Effector memory CD8-positive, alpha-beta T cell (primary cell): ENCODE results near the gene PLPP2.

Experiments
- ATAC-seq: fragments of 150-1000 bp; cut with Tn5 transposase; replicated peaks from 2 replicates; pipeline ENCODE4 v1.10.0; 2021; ENCODE audit warnings: mild to moderate bottlenecking, moderate library complexity
- DNase-seq, 3 experiments: peaks; one replicate each; pipeline ENCODE4 v3.0.0; 2021
- H3K27ac Mint-ChIP-seq, 2 donors: one replicate each; pipeline ENCODE4 v1.8.0; 2022; ENCODE audit warnings: mild to moderate bottlenecking in 2 of 2, mixed read lengths in 2 of 2, moderate library complexity in 2 of 2
- H3K27me3 Mint-ChIP-seq, 2 donors: one replicate each; pipeline ENCODE4 v1.8.0; 2022; ENCODE audit warnings: mixed read lengths in 2 of 2
- H3K36me3 Mint-ChIP-seq: one replicate; pipeline ENCODE4 v1.8.0; 2022; ENCODE audit warnings: mild to moderate bottlenecking, moderate library complexity, mixed read lengths; ENCODE audit not compliant: insufficient read depth
- H3K4me1 Mint-ChIP-seq, 2 donors: one replicate each; pipeline ENCODE4 v1.8.0; 2022; ENCODE audit warnings: low read depth in 2 of 2, mixed read lengths in 2 of 2
- H3K4me3 Mint-ChIP-seq, 2 donors: one replicate each; pipeline ENCODE4 v1.8.0; 2022; ENCODE audit warnings: mild to moderate bottlenecking in 2 of 2, mixed read lengths in 2 of 2, moderate library complexity in 2 of 2
- H3K9me3 Mint-ChIP-seq, 2 donors: one replicate each; pipeline ENCODE4 v1.8.0; 2022; ENCODE audit warnings: mixed read lengths in 2 of 2

PLPP2 gene

GRCh38 chr19:293436-294110 lies 2.4 kb upstream of the PLPP2 start:
- Mint-ChIP-seq H3K4me3 (peak overlapping the region in 1 of 2 donors; percentile 21), H3K9me3 (no peaks in the 10 kb centered on the region), H3K27me3 (peaks cover 53 to 70% of the 10 kb centered on the region in 2 donors), H3K27ac (no peak overlapping the region), H3K4me1 (peaks cover 5 to 13% of the 10 kb centered on the region in 2 donors), H3K36me3 (peaks cover 11% of the 10 kb centered on the region)
- DNase-seq (no peak), ATAC-seq (no peak)

GRCh38 chr19:292951-293350 lies 1.7 kb upstream of the PLPP2 start:
- Mint-ChIP-seq H3K27me3 (peaks cover 59 to 76% of the 10 kb centered on the region in 2 donors), H3K4me1 (peaks cover 5 to 13% of the 10 kb centered on the region in 2 donors), H3K9me3 (no peaks in the 10 kb centered on the region), H3K36me3 (peaks cover 11% of the 10 kb centered on the region), H3K4me3 (no peak overlapping the region), H3K27ac (no peak overlapping the region)
- no peak for ATAC-seq
- no peak for DNase-seq

GRCh38 chr19:292281-292884 lies 1.2 kb upstream of the PLPP2 start:
- ATAC-seq (no peak), DNase-seq (no peak)
- Mint-ChIP-seq H3K4me1 (peaks cover 5 to 13% of the 10 kb centered on the region in 2 donors), H3K27ac (no peak overlapping the region), H3K27me3 (peaks cover 60 to 81% of the 10 kb centered on the region in 2 donors), H3K9me3 (no peaks in the 10 kb centered on the region), H3K4me3 (peak overlapping the region in 1 of 2 donors; percentile 27), H3K36me3 (peaks cover 11% of the 10 kb centered on the region)

GRCh38 chr19:291561-292280 lies 518 bp upstream of the PLPP2 start:
- H3K27ac Mint-ChIP-seq, result no peak overlapping the region
- H3K4me1 Mint-ChIP-seq, result peaks cover 5 to 13% of the 10 kb centered on the region in 2 donors
- no peaks in the 10 kb centered on the region for H3K9me3 Mint-ChIP-seq
- H3K36me3 Mint-ChIP-seq, result peaks cover 11% of the 10 kb centered on the region
- DNase-seq (no peak), ATAC-seq (no peak)
- no peak overlapping the region for H3K4me3 Mint-ChIP-seq
- peaks cover 59 to 83% of the 10 kb centered on the region in 2 donors for H3K27me3 Mint-ChIP-seq

- peak overlapping the region in 1 of 2 donors; percentile 89 for H3K27ac Mint-ChIP-seq
- peaks cover 11% of the 10 kb centered on the region for H3K36me3 Mint-ChIP-seq
- peaks cover 5 to 13% of the 10 kb centered on the region in 2 donors for H3K4me1 Mint-ChIP-seq
- H3K4me3 Mint-ChIP-seq, result peak overlapping the region; percentile 57 to 70
- H3K9me3 Mint-ChIP-seq, result no peaks in the 10 kb centered on the region
- DNase-seq (no peak), ATAC-seq (peak; percentile 33)
- peaks cover 50 to 71% of the 10 kb centered on the region in 2 donors for H3K27me3 Mint-ChIP-seq
These were observed 714 bp downstream of the PLPP2 start for GRCh38 chr19:290372-291005.

- ATAC-seq, result peak; percentile 85
- Mint-ChIP-seq H3K36me3 (peaks cover 11% of the 10 kb centered on the region), H3K4me3 (peak overlapping the region; percentile 57 to 70), H3K4me1 (peaks cover 5 to 13% of the 10 kb centered on the region in 2 donors), H3K9me3 (no peaks in the 10 kb centered on the region), H3K27ac (peak overlapping the region in 1 of 2 donors; percentile 89), H3K27me3 (peaks cover 49 to 64% of the 10 kb centered on the region in 2 donors)
- DNase-seq, result peak; percentile 21 to 35 (median 33)
These were observed 1.4 kb downstream of the PLPP2 start for GRCh38 chr19:289651-290371.

GRCh38 chr19:288911-289310 lies 2.3 kb downstream of the PLPP2 start:
- ATAC-seq (no peak), DNase-seq (no peak)
- Mint-ChIP-seq H3K27me3 (peaks cover 40 to 55% of the 10 kb centered on the region in 2 donors), H3K27ac (no peak overlapping the region), H3K9me3 (no peaks in the 10 kb centered on the region), H3K36me3 (peaks cover 11% of the 10 kb centered on the region), H3K4me3 (no peak overlapping the region), H3K4me1 (peaks cover 0 to 7% of the 10 kb centered on the region in 2 donors)

- peaks cover 25 to 40% of the 10 kb centered on the region in 2 donors for H3K27me3 Mint-ChIP-seq
- peaks cover 11% of the 10 kb centered on the region for H3K36me3 Mint-ChIP-seq
- ATAC-seq, result no peak
- no peak overlapping the region for H3K4me3 Mint-ChIP-seq
- DNase-seq, result no peak
- H3K4me1 Mint-ChIP-seq, result peaks cover 0 to 3% of the 10 kb centered on the region in 2 donors
- H3K9me3 Mint-ChIP-seq, result no peaks in the 10 kb centered on the region
- H3K27ac Mint-ChIP-seq, result no peak overlapping the region
These were observed 3.8 kb downstream of the PLPP2 start for GRCh38 chr19:287381-287871.

- no peaks in the 10 kb centered on the region for H3K36me3 Mint-ChIP-seq
- peaks cover 21 to 45% of the 10 kb centered on the region in 2 donors for H3K27me3 Mint-ChIP-seq
- no peak overlapping the region for H3K4me3 Mint-ChIP-seq
- no peaks in the 10 kb centered on the region for H3K4me1 Mint-ChIP-seq
- no peaks in the 10 kb centered on the region for H3K9me3 Mint-ChIP-seq
- DNase-seq, result no peak
- ATAC-seq, result no peak
- no peak overlapping the region for H3K27ac Mint-ChIP-seq
These were observed 7.8 kb downstream of the PLPP2 start for GRCh38 chr19:283395-283794.

- no peaks in the 10 kb centered on the region for H3K9me3 Mint-ChIP-seq
- peaks cover 24 to 45% of the 10 kb centered on the region in 2 donors for H3K27me3 Mint-ChIP-seq
- no peaks in the 10 kb centered on the region for H3K4me1 Mint-ChIP-seq
- H3K4me3 Mint-ChIP-seq, result no peak overlapping the region
- DNase-seq (no peak), ATAC-seq (no peak)
- H3K27ac Mint-ChIP-seq, result no peak overlapping the region
- H3K36me3 Mint-ChIP-seq, result no peaks in the 10 kb centered on the region
These were observed 8.7 kb downstream of the PLPP2 start for GRCh38 chr19:282501-282900.

- no peak for ATAC-seq
- H3K9me3 Mint-ChIP-seq, result no peaks in the 10 kb centered on the region
- peaks cover 29 to 45% of the 10 kb centered on the region in 2 donors for H3K27me3 Mint-ChIP-seq
- H3K4me1 Mint-ChIP-seq, result no peaks in the 10 kb centered on the region
- H3K27ac Mint-ChIP-seq, result no peak overlapping the region
- H3K4me3 Mint-ChIP-seq, result no peak overlapping the region
- no peaks in the 10 kb centered on the region for H3K36me3 Mint-ChIP-seq
- no peak for DNase-seq
These were observed 9.2 kb downstream of the PLPP2 start for GRCh38 chr19:281992-282391.

GRCh38 chr19:281156-281853 lies 9.9 kb downstream of the PLPP2 start:
- Mint-ChIP-seq H3K36me3 (no peaks in the 10 kb centered on the region), H3K4me3 (no peak overlapping the region), H3K27me3 (peaks cover 34 to 49% of the 10 kb centered on the region in 2 donors), H3K27ac (no peak overlapping the region), H3K4me1 (no peaks in the 10 kb centered on the region), H3K9me3 (no peaks in the 10 kb centered on the region)
- DNase-seq (no peak), ATAC-seq (no peak)
